SK-N-MC (cell line): ENCODE measurements around the gene TPMT.

Source experiments
- DNase-seq: peaks from one replicate; pipeline ENCODE4 v3.0.0-alpha.2; 2011; ENCODE audit warnings: low read depth, low spot score
- H3K27ac ChIP-seq: fragments of 200-600 bp; sonication (generic); 2 replicates; pipeline ENCODE4 v1.5.1; 2016; ENCODE audit warnings: mixed run types
- H3K36me3 ChIP-seq: fragments of 200-600 bp; sonication (generic); 2 replicates; pipeline ENCODE4 v1.6.1; 2017; ENCODE audit warnings: antibody characterized with exemption, low read length, mixed read lengths; ENCODE audit not compliant: insufficient read depth
- H3K4me3 ChIP-seq: fragments of 200-600 bp; sonication (generic); 2 replicates; pipeline ENCODE4 v1.5.1; 2016
- H3K9ac ChIP-seq: fragments of 200-600 bp; sonication (generic); 2 replicates; pipeline ENCODE4 v1.8.0; 2017; ENCODE audit warnings: mixed run types, mixed read lengths; ENCODE audit not compliant: insufficient read length
- H3K9me3 ChIP-seq: fragments of 200-600 bp; sonication (generic); 2 replicates; pipeline ENCODE4 v1.6.1; 2017; ENCODE audit warnings: low read depth, mild to moderate bottlenecking, antibody characterized with exemption, low read length, moderate library complexity, mixed read lengths
- EZH2 ChIP-seq: fragments of 200-600 bp; sonication (generic); IDR thresholded peaks from one replicate; pipeline ENCODE4 v1.6.1; 2017; ENCODE audit warnings: antibody characterized with exemption
- FOXP2 ChIP-seq: optimal IDR thresholded peaks from 2 replicates; pipeline ENCODE3; 2011; ENCODE audit warnings: mild to moderate bottlenecking, moderate library complexity; ENCODE audit not compliant: insufficient read depth; ENCODE audit errors: extremely low read length, control extremely low read depth
- POLR2AphosphoS5 ChIP-seq: IDR thresholded peaks from 2 replicates; pipeline ENCODE4 v1.6.1; 2012; ENCODE audit warnings: mild to moderate bottlenecking, low read depth, low read length, borderline replicate concordance

The TPMT gene

DNA sequence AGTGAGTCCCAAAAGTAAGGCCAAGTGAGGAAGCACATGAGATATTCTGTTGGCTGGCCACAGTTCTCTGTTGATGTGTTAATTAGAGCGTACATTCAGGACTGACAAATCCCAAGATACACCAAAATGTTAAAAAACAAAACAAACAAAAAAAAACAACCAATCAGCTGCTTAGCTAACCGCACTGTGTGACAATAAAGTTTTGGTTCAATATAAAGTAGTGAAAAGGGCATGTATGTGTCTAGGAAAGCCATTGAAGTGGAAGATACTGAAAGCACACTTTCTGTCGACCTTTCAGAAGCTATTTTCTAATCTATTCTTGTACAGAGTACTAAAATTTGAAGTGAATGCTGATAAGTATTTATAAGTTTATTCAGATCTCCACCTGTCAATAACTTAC lies 58.5 kb downstream of the TPMT start:
- Histone ChIP-seq H3K9ac (no peak overlapping the region), H3K4me3 (no peak overlapping the region), H3K27ac (no peak overlapping the region), H3K36me3 (no peaks in the 10 kb centered on the region), H3K9me3 (no peaks in the 10 kb centered on the region)
- TF ChIP-seq EZH2 (no peak), POLR2AphosphoS5 (no peak), FOXP2 (no peak)
- DNase-seq, result no peak

- H3K4me3 ChIP-seq, result no peak overlapping the region
- H3K9ac ChIP-seq, result no peak overlapping the region
- H3K36me3 ChIP-seq, result no peaks in the 10 kb centered on the region
- no peak for DNase-seq
- H3K9me3 ChIP-seq, result 0 out of 2 replicates have a peak, but pooled peaks cover 3% of the 10 kb centered on the region
- TF ChIP-seq POLR2AphosphoS5 (no peak), EZH2 (no peak), FOXP2 (no peak)
- H3K27ac ChIP-seq, result no peak overlapping the region
Measured at GRCh38 chr6:18091382-18091781, 63.5 kb downstream of the TPMT start.

DNA sequence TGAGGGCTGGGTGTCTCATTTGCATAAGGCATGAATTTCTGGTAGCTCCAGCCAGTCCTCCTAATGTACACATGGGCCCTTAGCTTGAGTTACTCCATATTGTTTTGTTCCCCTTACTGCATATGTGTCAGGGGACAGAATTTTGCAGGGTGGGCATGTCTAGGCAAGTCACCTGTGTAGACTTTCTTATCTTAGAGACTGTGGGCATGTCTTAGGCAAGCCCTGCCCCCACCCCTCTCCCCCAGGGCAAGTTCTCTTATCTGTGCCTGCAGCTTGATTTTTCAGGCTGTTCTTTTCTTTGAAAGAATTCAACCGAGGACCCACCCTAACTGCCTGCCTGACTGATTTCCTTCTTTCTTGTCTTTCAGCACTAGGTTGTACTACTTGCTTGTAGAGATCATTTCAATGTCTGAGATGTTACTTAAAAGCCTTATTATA lies 64.5 kb downstream of the TPMT start:
- Histone ChIP-seq H3K4me3 (no peak overlapping the region), H3K27ac (no peak overlapping the region), H3K9ac (no peak overlapping the region), H3K9me3 (0 out of 2 replicates have a peak, but pooled peaks cover 3% of the 10 kb centered on the region), H3K36me3 (no peaks in the 10 kb centered on the region)
- no peak for TF ChIP-seq POLR2AphosphoS5
- TF ChIP-seq FOXP2, result no peak
- no peak for TF ChIP-seq EZH2
- DNase-seq, result no peak

DNA sequence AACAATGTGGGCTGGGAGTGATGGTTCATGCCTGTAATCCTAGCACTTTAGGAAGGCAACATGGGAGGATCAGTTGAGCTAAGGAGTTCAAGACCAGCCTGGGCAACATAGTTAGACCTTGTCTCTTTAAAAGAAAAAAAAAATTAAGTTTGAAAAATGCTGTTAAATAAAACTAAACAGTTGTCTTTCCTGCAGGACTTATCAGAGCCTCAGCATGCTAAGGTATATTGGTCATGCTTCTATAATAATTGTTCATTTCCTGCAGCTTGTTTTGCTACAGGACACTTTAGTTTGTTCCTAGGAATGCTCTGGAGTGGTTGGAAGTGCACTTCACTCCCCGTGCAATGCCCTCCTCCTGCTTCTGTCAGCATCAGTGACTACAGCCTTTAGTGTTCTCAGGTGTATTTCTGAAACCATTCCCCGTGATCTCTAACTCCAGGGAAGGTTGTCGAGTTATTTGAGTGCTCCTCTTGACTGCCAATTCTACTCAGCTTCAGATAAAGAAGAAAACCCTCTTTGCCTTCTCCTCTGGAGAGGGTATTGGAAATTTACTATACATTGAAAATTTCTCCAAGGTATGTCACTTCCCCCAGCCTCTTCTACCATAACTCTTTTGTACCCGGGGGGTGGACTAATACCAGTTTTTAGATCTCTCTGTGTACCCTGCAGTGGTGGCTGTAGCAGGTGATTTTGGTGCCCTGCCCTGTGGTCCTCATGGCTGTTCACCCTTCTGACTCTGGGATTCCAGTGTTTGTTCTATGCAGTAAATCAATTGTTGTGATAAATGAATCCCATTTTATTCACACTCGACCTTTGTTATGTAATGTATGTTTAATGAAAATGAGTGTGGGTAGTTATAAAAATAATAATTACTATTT lies 66.2 kb downstream of the TPMT start:
- no peak overlapping the region for H3K4me3 ChIP-seq
- no peak overlapping the region for H3K27ac ChIP-seq
- no peak overlapping the region for H3K9ac ChIP-seq
- no peak for DNase-seq
- H3K9me3 ChIP-seq, result 0 out of 2 replicates have a peak, but pooled peaks cover 3% of the 10 kb centered on the region
- no peak for TF ChIP-seq EZH2
- no peaks in the 10 kb centered on the region for H3K36me3 ChIP-seq

GRCh38 chr6:18087396-18088165 lies 67.3 kb downstream of the TPMT start:
- Histone ChIP-seq H3K36me3 (no peaks in the 10 kb centered on the region), H3K9ac (no peak overlapping the region), H3K4me3 (no peak overlapping the region), H3K9me3 (0 out of 2 replicates have a peak, but pooled peaks cover 3% of the 10 kb centered on the region), H3K27ac (no peak overlapping the region)
- no peak for TF ChIP-seq EZH2
- TF ChIP-seq POLR2AphosphoS5, result no peak
- TF ChIP-seq FOXP2, result no peak
- no peak for DNase-seq

DNA sequence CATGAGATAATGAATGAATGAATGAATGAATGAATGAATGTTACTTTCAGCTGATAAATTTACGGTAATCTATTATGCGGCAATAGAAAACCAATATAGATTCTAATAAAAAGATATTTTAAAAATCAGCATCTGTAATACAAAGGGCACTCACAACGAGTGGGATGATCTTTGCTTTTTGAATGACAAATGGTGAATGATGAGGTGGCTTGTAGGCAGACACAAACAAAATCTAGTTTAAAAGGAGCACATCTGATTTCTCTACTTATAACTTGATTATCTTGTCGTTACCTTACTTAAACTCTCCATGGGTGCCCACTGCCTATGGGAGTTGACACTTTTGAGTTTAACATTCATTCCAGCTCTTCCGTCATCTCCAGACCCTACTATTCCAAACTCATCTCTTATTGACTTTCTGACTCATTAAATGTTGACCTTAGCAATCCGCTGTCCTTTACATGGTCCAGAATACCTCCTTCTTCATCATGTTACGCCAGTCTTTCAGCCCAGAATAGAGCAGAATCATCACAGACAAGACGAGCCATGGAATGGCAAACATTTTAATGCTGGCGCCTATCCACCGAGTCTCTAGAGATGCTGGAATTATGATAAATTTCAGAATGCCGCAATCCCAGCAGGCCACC lies 73.7 kb downstream of the TPMT start:
- no peaks in the 10 kb centered on the region for H3K9me3 ChIP-seq
- no peak for TF ChIP-seq FOXP2
- TF ChIP-seq EZH2, result no peak
- no peak for TF ChIP-seq POLR2AphosphoS5
- H3K27ac ChIP-seq, result no peak overlapping the region
- no peaks in the 10 kb centered on the region for H3K36me3 ChIP-seq
- DNase-seq, result no peak
- no peak overlapping the region for H3K4me3 ChIP-seq
- H3K9ac ChIP-seq, result no peak overlapping the region

GRCh38 chr6:18080544-18080943 lies 74.3 kb downstream of the TPMT start:
- H3K9ac ChIP-seq, result no peak overlapping the region
- no peak for DNase-seq
- TF ChIP-seq EZH2 (no peak), POLR2AphosphoS5 (no peak), FOXP2 (no peak)
- no peak overlapping the region for H3K4me3 ChIP-seq
- no peak overlapping the region for H3K27ac ChIP-seq
- no peaks in the 10 kb centered on the region for H3K36me3 ChIP-seq
- no peaks in the 10 kb centered on the region for H3K9me3 ChIP-seq

DNA sequence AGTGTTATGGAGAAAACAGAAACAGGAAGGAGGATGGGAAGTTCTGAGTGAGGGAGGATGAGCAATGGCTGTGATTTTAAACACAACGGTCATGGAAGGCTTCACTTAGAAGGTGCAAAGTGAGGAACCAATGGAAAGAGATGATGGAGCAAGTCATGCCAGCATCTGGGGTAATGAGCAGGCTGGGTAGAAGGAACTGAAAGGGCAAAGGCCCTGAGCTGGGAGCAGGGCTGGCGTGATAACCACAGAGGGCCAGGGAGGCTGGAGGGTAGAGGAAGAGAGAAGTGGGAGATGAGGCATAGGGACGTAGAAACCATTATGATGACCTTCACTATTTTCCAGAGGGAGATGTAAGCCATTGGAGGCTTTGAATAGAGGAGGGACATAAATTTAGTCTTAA lies 76.0 kb downstream of the TPMT start:
- DNase-seq, result no peak
- Histone ChIP-seq H3K4me3 (no peak overlapping the region), H3K9ac (no peak overlapping the region), H3K27ac (no peak overlapping the region), H3K36me3 (no peaks in the 10 kb centered on the region), H3K9me3 (0 out of 2 replicates have a peak, but pooled peaks cover 3% of the 10 kb centered on the region)
- TF ChIP-seq FOXP2, result no peak
- no peak for TF ChIP-seq EZH2
- no peak for TF ChIP-seq POLR2AphosphoS5
